Measurements from ENCODE around the gene TFPI2.

Gene TFPI2

DNA sequence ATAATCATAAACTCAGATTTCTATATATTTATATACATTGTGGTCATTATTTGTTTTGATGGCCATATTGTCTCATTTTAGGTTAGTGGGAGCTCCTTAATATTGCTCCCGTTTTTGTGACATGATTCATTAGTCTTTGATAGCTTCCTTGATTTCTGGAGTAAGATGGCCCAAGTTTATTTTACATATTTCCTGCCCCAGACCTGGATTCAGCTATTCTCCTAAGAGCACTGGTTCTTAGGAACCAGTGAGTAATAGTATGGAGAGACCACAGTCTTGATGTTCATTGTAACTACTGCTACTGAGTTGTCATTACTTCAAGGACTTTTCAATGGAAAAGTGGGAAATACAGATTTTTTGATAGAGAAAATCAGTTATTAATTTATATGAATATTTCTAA, 6.0 kb downstream of the TFPI2 start:
- Mint-ChIP-seq H3K9me3 (peaks cover 4% of the 10 kb centered on the region), H3K36me3 (peaks cover 6% of the 10 kb centered on the region), H3K27ac (no peak overlapping the region), H3K4me3 (no peak overlapping the region), H3K27me3 (peaks cover 14% of the 10 kb centered on the region), H3K4me1 (peaks cover 7% of the 10 kb centered on the region)
- no peak for ATAC-seq

GRCh38 chr7:93883917-93884345, 6.6 kb downstream of the TFPI2 start:
- no peak overlapping the region for H3K27ac Mint-ChIP-seq
- H3K27me3 Mint-ChIP-seq = peaks cover 11% of the 10 kb centered on the region
- H3K4me1 Mint-ChIP-seq = peaks cover 6% of the 10 kb centered on the region
- peaks cover 7% of the 10 kb centered on the region for H3K9me3 Mint-ChIP-seq
- ATAC-seq = no peak
- peaks cover 6% of the 10 kb centered on the region for H3K36me3 Mint-ChIP-seq
- no peak overlapping the region for H3K4me3 Mint-ChIP-seq

DNA sequence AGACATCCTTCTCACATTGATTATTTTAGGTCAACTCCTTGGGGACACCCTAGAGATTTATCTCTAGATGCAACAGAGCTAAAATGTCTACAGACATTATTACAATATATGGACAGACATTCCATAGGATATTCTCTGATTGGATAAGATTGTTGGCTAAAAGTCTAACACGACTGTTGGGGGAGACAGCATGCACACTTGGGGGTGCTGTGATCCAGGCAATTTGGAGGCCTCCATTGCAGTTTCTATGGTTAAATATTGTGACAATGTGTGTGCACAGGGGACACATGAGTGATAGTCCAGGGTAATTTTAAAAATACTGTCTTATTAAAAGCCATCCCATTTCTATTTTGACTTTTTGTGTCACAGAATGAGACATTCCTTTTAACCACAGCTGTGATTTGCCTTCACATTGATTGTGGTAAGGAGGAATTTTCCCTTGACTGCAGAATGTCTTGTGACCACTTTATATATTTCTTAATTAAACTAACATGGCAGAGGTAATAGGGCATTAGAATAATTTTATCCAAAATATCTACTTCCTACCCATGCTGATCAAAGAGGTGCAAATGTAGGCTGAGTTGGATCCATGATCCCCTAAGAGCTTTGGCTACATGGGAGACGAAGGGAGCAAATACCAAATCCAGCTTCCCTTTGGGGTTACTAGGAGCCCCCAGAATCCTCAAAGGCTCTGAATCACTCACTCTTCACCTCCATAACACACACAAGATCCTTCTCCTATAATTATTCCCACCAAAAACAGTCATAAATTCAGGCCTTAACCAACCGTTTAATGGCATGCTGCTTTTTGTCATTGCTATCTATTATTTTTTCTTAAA, 7.3 kb downstream of the TFPI2 start:
- ATAC-seq = no peak
- H3K4me3 Mint-ChIP-seq = no peak overlapping the region
- peaks cover 4% of the 10 kb centered on the region for H3K4me1 Mint-ChIP-seq
- H3K27me3 Mint-ChIP-seq = peaks cover 5% of the 10 kb centered on the region
- no peak overlapping the region for H3K27ac Mint-ChIP-seq
- H3K9me3 Mint-ChIP-seq = peaks cover 6% of the 10 kb centered on the region
- peaks cover 3% of the 10 kb centered on the region for H3K36me3 Mint-ChIP-seq

GRCh38 chr7:93882468-93882867, 8.1 kb downstream of the TFPI2 start:
- Mint-ChIP-seq H3K9me3 (peaks cover 5% of the 10 kb centered on the region), H3K4me1 (peaks cover 4% of the 10 kb centered on the region), H3K27ac (no peak overlapping the region), H3K36me3 (no peaks in the 10 kb centered on the region), H3K4me3 (no peak overlapping the region), H3K27me3 (no peaks in the 10 kb centered on the region)
- ATAC-seq = no peak

DNA sequence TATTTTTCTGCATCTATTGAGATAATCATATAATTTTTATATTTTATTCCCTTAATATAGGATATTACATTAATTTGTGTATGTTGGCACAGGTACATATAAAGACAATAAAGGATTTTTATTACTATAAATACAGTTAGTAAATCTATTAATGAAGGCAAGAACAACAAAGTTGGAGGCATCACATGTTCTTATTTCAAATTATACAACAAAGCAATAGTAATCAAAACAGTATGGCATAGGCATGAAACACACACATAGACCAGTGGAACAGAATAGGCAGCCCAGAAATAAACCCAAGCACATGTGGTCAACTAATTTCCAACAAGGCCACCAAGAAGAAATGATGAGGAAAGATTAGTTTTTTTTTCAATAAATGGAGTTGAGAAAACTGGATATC, 11.2 kb downstream of the TFPI2 start:
- ATAC-seq = no peak
- H3K27ac Mint-ChIP-seq = no peak overlapping the region

DNA sequence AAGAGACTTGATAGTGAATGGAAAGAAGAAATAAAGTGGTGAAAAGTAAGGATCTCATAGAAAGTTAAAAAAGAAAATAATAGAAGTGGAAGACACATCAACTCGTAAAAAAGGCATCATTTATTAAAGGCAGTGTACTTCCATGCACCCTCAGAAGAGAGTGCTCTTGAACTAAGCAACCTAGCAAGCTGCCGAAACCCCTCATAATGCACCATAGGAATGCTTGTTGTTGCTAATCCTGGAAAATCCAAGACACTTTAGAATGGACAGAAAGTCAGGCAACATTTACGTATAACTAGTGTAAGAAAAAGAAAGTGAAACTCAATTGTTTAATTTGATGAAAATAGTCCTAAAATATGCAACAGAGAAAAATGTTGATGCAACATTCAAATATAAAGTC, 12.8 kb downstream of the TFPI2 start:
- Mint-ChIP-seq H3K27ac (no peak overlapping the region), H3K4me3 (no peak overlapping the region), H3K36me3 (peaks cover 8% of the 10 kb centered on the region), H3K4me1 (peaks cover 7% of the 10 kb centered on the region), H3K9me3 (peaks cover 11% of the 10 kb centered on the region), H3K27me3 (no peaks in the 10 kb centered on the region)
- no peak for ATAC-seq

More for the DNA sequence above, 11.2 kb downstream of the TFPI2 start:
- Mint-ChIP-seq H3K27me3 (no peaks in the 10 kb centered on the region), H3K9me3 (peaks cover 5% of the 10 kb centered on the region), H3K4me3 (no peak overlapping the region), H3K4me1 (peaks cover 7% of the 10 kb centered on the region), H3K36me3 (no peaks in the 10 kb centered on the region)

DNA sequence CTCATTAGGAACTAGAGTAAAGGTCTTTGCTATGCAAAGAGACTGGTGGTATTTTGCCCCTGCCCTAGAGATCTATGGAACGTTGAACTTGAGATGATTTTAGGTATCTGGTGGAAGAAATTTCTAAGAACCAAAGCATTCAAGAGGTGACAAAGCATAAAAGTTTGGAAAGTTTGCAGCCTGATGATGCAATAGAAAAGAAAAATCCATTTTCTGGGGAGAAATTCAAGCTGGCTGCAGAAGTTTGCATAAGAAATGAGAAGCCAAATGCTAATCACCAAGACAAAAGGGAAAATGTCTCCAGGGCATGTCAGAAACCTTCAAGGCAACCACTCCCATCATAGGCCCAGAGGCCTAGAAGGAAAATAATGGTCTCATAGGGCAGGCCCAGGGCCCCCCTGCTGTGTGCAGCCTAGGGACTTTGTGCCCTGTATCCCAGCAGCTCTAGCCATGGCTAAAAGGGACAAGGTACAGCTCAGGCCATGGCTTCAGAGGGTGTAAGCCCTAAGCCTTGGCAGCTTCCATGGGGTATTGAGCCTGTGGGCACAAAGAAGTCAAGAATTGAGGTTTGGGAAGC, 16.5 kb downstream of the TFPI2 start:
- Mint-ChIP-seq H3K4me1 (peaks cover 7% of the 10 kb centered on the region), H3K4me3 (no peak overlapping the region), H3K36me3 (peaks cover 8% of the 10 kb centered on the region), H3K27me3 (no peaks in the 10 kb centered on the region), H3K9me3 (peaks cover 7% of the 10 kb centered on the region), H3K27ac (no peak overlapping the region)
- ATAC-seq = no peak

DNA sequence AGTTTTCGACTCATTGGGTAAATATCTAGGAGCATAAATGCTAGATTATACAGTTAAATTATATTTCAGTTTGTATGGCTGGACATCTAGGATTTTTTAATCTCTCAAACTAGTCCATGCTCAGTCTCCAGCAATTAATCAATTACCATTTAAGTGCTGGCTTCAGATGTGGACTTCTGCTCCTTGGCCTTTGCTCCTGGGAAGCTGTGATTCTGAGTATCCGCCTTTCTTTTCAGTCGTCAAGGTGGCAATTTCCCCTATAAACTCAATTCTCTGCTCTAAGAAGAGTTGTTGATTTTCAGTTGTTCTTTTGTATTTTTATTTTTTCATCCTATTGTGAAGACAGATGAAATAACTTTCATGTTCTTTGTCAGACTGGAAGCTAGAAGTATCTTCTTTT, 23.7 kb downstream of the TFPI2 start:
- no peak overlapping the region for H3K27ac Mint-ChIP-seq
- H3K36me3 Mint-ChIP-seq = no peaks in the 10 kb centered on the region
- H3K4me3 Mint-ChIP-seq = no peak overlapping the region
- no peaks in the 10 kb centered on the region for H3K27me3 Mint-ChIP-seq
- no peaks in the 10 kb centered on the region for H3K9me3 Mint-ChIP-seq
- H3K4me1 Mint-ChIP-seq = no peaks in the 10 kb centered on the region
- ATAC-seq = no peak

DNA sequence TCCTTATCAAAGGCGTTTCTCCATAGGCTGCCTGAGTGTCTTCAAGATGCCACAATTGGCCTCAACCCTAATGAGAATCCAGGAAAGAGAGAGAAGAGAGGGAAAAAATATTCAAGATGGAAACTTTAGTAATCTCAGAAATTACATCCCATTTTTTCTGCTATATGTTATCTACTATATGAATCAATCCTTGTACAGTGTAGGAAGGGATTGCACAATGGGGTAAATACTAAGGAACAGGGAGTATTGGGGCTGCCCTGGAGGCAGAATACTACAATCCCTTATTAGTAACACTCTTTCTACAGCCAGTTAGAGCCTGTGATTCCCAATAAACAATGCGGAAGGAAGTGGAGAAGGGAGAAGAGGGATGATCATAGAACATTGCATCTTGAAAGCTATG, 27.9 kb downstream of the TFPI2 start:
- ATAC-seq = no peak
- no peak overlapping the region for H3K27ac Mint-ChIP-seq
- H3K36me3 Mint-ChIP-seq = no peaks in the 10 kb centered on the region
- no peak overlapping the region for H3K4me3 Mint-ChIP-seq
- no peaks in the 10 kb centered on the region for H3K9me3 Mint-ChIP-seq
- H3K27me3 Mint-ChIP-seq = peaks cover 18% of the 10 kb centered on the region
- no peaks in the 10 kb centered on the region for H3K4me1 Mint-ChIP-seq

DNA sequence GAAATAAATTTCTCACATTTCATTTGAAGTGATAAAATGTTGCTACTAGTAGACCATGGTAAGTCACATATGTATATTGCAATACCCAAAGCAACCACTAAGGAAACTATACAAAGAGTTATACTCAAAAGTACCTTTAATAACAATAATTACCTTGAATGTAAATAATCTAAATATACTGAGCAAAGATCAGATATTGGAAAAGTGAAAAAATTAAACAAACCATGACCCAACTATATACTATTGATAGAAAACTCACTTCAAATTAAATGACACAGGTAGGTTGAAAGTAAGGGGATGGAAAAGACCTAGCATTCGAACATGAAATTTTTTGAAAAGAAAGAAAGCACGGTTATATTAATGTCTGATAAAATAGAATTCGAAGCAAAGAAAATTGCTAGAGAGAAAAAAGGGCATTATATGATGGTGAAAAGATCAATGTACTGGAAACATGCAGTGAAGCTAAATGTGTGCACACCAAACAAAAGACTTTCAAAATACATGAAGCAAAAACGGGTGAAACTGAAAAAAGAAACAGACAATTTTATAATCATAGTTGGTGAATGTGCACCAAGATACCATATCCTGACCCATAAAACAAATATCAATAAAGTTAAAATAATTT, 29.1 kb downstream of the TFPI2 start:
- H3K27me3 Mint-ChIP-seq = peaks cover 18% of the 10 kb centered on the region
- no peak overlapping the region for H3K4me3 Mint-ChIP-seq
- no peak for ATAC-seq

GRCh38 chr7:93860261-93860660, 30.3 kb downstream of the TFPI2 start:
- Mint-ChIP-seq H3K27me3 (peaks cover 18% of the 10 kb centered on the region), H3K9me3 (no peaks in the 10 kb centered on the region), H3K4me3 (no peak overlapping the region), H3K27ac (no peak overlapping the region), H3K4me1 (no peaks in the 10 kb centered on the region), H3K36me3 (no peaks in the 10 kb centered on the region)
- ATAC-seq = no peak

More for the DNA sequence above, 29.1 kb downstream of the TFPI2 start:
- no peaks in the 10 kb centered on the region for H3K4me1 Mint-ChIP-seq
- H3K36me3 Mint-ChIP-seq = no peaks in the 10 kb centered on the region
- H3K27ac Mint-ChIP-seq = no peak overlapping the region
- H3K9me3 Mint-ChIP-seq = no peaks in the 10 kb centered on the region

DNA sequence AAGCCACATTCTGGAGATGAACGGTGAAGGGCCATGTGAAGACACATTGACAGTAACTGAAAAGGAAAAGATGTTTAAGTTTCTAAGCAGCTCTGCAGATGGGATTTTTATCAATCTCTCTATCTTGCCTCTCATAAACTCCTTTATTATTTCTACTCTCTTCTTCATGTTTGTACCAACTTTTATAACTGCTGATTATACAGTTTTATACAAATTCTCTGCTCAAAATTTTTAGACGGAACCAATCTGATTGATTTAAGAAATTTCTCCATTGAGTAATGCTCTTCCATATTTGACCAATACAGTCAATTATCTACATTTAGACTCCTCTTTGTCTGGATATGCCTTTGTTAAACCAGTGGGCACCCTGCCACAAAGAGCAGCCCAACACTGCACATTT, 31.7 kb downstream of the TFPI2 start:
- no peaks in the 10 kb centered on the region for H3K4me1 Mint-ChIP-seq
- peaks cover 18% of the 10 kb centered on the region for H3K27me3 Mint-ChIP-seq
- no peak overlapping the region for H3K27ac Mint-ChIP-seq
- no peaks in the 10 kb centered on the region for H3K9me3 Mint-ChIP-seq
- no peak for ATAC-seq
- no peaks in the 10 kb centered on the region for H3K36me3 Mint-ChIP-seq
- no peak overlapping the region for H3K4me3 Mint-ChIP-seq

GRCh38 chr7:93856323-93856722, 34.2 kb downstream of the TFPI2 start:
- no peak overlapping the region for H3K27ac Mint-ChIP-seq
- H3K4me3 Mint-ChIP-seq = no peak overlapping the region
- H3K36me3 Mint-ChIP-seq = no peaks in the 10 kb centered on the region
- peaks cover 18% of the 10 kb centered on the region for H3K27me3 Mint-ChIP-seq
- no peaks in the 10 kb centered on the region for H3K9me3 Mint-ChIP-seq
- H3K4me1 Mint-ChIP-seq = no peaks in the 10 kb centered on the region
- no peak for ATAC-seq

GRCh38 chr7:93855797-93856196, 34.8 kb downstream of the TFPI2 start:
- Mint-ChIP-seq H3K9me3 (no peaks in the 10 kb centered on the region), H3K27me3 (peaks cover 18% of the 10 kb centered on the region), H3K27ac (no peak overlapping the region), H3K4me1 (no peaks in the 10 kb centered on the region), H3K36me3 (no peaks in the 10 kb centered on the region), H3K4me3 (no peak overlapping the region)
- no peak for ATAC-seq

- Mint-ChIP-seq H3K27me3 (peaks cover 15% of the 10 kb centered on the region), H3K4me1 (no peaks in the 10 kb centered on the region), H3K4me3 (no peak overlapping the region), H3K9me3 (no peaks in the 10 kb centered on the region), H3K27ac (no peak overlapping the region), H3K36me3 (no peaks in the 10 kb centered on the region)
- ATAC-seq = no peak
Measured at GRCh38 chr7:93854480-93854879, 36.1 kb downstream of the TFPI2 start.

DNA sequence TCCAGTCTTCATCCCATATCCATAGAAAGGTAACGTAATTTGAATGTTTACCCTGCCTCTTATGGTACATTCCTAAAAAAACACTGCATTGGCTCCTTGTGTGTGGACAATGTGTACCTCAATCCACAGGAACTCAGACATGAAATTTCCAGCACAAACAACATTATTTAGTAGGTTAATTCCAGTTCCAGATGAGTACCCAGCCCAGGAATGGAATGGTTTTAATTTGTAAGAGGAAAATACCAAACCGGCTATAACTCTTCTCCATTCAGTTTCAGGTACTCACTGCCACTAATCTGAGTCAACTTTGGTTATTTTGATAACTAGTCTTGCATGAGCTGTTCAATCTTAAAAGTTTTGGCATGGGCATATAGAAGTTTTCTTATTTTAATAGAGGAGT, 39.0 kb downstream of the TFPI2 start:
- ATAC-seq = no peak
- Mint-ChIP-seq H3K9me3 (no peaks in the 10 kb centered on the region), H3K27ac (no peak overlapping the region), H3K4me3 (no peak overlapping the region), H3K4me1 (no peaks in the 10 kb centered on the region), H3K27me3 (peaks cover 9% of the 10 kb centered on the region), H3K36me3 (no peaks in the 10 kb centered on the region)

Measured in stimulated activated memory B cell treated with anti-CD40 and anti-IgM and Interleukin-4, amounts not matched to agents 10 μg/mL and 1 μg/mL and 100 μg/mL, for 72 hours (primary cell).